GM21723 (cell line): ENCODE measurements around the gene TRIP6.
"Not testable (repeated sequence)": the region's sequence is repeated elsewhere in the genome, so short reads cannot be mapped to it uniquely, and the experiment has no call there.

ENCODE experiments used
- ATAC-seq: cut with Tn5 transposase; IDR thresholded peaks from one replicate; pipeline ENCODE4 v1.9.1; 2021; ENCODE audit warnings: mild to moderate bottlenecking, moderate library complexity; ENCODE audit not compliant: unreplicated experiment

The TRIP6 gene

DNA sequence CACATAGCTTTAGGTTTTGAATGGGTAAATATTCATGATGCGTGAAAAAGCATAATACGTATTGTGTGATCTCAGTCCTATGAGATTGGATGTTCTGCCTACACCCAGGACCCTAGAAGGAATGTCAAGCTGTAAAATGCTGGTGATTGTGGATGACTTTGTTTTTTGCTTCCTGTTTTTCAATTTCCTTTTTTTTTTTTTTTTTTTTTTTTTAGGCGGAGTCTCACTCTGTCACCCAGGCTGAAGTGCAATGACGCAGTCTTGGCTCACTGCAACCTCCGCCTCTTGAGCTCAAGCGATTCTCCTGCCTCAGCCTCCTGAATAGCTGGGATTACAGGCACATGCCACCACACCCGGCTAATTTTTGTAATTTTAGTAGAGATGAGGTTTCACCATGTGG lies 43.3 kb downstream of the TRIP6 start:
- ATAC-seq: not testable (repeated sequence)

DNA sequence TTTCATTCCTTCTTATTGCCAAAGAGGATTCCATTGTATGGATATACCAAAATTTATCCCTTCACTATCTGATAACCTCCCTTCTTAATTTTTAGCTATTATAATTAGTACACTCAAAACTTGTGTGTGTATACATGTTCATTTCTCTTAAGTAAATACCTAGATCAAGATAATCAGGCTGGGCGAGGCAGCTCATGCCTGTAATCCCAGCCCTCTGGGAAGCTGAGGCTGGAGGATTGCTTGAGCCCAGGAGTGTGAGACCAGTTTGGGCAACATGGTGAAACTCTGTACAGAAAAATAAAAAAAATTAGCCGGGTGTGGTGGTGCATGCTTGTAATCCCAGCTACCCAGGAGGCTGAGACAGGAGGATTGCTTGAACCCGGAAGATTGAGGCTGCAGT lies 44.3 kb downstream of the TRIP6 start:
- ATAC-seq: no peak

DNA sequence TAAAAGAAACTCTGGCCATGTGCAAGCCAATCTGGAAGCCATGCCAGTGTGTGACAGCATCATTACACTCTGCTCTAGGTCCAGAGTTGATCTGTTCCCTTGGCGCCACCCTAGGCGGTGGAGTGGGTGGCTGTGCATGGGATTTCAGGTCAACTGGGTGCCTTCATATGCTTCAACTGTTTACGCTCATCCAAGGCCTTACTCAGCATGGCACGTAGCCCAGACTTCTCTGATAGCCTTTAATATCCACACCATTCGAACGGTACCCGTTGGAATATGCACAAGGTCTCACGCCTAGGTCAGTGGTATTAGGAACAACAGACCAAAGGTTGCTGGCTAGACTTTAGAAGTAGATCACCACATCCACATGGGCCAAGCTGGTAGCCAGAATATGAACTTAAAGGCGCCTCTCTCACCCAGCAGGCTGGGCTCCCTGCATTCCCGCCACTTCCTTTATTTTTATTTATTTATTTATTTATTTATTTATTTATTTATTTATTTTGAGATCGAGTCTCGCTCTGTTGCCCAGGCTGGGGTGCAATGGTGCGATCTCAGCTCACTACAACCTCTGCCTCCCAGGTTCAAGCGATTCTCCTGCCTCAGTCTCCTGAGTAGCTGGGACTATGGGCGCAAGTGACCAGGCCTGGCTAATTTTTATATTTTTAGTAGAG lies 47.2 kb downstream of the TRIP6 start:
- ATAC-seq: no peak

DNA sequence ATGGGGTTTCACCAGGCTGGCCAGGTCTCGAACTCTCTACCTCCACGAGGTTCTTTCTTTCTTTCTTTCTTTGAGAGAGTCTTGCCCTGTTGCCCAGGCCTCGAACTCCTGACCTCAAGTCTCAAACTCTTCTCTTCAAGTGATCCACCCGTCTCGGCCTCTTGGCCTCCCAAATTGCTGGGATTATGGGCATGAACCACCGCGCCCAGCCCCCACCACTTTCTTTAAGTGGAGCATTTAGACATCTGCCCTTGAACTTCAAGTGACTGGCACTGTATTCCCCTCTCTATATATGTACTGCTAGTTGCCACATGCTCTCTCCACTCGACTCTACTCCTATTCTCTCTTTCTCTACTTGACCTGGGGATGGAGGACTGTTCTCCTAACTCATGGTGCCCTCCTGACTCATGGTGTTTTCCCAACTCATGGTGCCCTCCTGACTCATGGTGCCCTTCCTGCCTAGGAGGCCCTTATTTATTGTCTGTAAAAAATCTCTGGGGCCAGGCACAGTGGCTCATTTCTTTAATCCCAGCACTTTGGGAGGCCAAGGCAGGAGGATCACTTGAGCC lies 47.8 kb downstream of the TRIP6 start:
- ATAC-seq: no peak

DNA sequence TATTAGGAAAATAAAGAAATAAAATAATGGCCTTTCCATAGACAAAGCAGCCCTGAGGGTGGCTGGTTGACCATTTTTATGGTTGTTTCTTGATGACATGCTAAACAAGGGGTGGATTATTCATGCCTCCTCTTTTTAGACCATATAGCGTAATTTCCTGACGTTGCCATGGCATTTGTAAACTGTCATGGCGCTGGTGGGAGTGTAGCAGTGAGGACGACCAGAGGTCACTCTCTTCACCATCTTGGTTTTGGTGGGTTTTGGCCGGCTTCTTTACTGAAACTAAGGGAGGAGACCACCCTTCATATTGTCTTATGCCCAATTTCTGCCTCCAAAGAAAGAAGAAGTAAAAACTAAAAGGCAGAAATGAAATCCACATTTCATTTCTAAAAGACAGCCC lies 52.1 kb downstream of the TRIP6 start:
- not testable (repeated sequence) for ATAC-seq

DNA sequence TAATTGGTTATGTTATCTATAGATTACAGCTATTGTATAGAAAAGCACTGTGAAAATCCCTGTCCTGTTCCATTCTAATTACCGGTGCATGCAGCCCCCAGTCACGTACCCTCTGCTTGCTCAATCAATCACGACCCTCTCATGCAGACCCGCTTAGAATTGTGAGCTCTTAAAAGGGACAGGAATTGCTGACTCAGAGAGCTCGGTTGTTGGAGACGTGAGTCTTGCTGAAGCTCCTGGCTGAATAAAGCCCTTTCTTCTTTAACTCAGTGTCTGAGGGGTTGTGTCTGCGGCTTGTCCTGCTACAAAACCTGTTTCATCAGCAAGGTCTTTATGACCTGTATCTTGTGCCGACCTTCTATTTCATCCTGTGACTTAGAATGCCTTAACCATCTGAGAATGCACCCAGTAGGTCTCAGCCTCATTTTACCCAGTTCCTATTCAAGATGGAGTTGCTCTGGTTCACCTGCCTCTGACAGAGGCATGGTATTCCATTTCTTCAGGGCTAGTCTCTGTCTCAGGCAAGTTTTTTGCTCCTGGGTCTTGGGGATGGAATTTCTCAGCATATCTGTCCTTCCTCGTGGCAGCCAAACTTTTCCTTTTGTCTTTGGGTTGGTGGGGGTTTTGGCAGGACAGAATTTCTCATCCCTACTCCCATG lies 52.7 kb downstream of the TRIP6 start:
- not testable (repeated sequence) for ATAC-seq

DNA sequence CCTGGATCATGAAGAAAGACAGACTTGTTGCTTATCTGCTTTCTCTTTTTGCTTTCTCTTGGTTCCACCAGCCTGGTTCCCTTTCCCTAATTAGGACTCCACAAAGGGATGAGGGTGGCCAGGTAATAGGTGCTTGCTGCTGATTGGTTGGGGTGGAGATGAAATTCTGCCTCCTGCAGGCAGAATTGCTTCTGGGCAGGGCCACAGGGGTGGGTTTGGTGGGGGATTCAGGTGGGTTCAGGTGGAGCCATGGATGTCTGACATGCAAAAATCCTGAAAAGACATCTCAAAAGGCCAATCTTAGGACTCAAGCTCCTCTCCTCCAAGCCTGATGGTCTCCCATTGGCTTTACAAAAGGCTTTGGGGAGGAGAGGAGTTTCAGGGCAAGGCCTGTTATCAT lies 53.9 kb downstream of the TRIP6 start:
- no peak for ATAC-seq
